Measurements from ENCODE around the gene BCORL1.

BCORL1 gene

DNA sequence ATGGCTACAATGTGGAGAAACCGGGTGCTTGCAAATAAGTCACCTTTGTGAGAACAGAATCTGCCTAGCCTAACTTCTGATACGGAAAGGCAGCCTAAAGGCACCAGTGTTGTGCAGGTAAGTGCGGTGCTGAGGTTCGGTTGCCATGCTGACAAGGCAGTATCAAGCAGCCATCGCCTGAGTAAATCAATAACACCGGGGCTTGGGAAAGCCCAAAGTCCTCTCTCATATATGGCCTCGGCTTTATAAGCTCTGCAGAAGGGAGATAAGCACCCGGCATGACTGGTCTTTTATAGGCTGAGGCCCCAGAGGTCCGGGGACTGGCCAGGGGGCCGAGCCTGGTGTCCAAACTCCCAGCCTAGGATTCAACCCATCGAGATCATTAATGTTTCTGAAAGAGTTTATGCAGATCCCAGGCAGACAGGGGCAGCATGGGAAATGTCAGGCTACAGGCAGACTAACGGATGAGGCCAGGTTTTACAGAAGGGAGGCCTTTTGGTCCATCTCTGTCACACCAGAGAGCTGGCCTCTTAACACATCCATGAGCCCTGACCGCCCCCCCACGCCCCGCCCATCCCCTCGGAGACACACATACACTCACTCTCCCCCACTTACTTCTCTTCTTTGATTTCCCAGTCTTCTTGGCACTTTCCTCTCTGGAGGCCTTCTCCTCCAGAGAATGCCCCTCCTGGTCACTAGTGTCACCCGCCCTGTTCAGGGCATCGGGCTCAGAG lies 89.3 kb downstream of the BCORL1 start:
- DNase-seq (ENCODE audit: low read depth) = no peak

DNA sequence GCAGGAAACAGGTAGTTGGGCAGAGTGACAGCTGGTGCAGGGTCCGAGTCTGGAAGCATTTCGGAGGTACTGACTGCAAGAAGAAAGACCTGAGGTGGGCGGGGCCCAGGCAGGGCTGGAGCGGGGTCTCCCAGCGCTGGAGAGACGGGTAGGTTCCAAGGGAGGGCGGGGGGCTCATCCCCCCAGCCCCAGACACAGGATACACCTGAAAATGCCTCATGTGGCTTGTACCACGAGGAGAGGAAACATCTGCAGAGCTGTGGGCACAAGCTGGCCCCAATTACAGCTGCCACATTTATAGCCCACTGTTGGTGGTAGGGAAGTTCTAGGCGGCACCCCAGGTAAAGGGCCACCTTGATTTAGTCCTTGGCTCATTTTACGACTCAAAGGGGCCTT lies 89.9 kb downstream of the BCORL1 start:
- DNase-seq (ENCODE audit: low read depth) = no peak

DNA sequence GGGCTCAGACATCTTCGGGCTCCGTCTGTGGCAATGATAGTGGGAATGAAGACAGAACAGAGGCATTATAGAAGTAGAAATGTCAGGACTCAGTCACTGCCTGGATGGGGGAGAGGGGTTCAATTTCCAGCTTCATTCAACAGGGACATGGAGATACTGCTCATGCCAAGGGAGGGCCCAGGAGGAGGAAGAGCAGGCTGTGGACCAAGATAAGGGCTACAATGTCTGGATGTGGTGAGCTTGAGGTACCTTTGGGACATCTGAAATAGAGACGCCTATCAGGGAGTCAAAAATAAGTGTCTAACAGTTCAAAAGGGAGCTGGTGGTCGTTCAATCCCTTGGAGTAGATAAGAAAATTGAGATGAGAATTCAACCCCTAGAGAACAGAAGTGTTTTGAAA lies 93.3 kb downstream of the BCORL1 start:
- DNase-seq (ENCODE audit: low read depth) = no peak

DNA sequence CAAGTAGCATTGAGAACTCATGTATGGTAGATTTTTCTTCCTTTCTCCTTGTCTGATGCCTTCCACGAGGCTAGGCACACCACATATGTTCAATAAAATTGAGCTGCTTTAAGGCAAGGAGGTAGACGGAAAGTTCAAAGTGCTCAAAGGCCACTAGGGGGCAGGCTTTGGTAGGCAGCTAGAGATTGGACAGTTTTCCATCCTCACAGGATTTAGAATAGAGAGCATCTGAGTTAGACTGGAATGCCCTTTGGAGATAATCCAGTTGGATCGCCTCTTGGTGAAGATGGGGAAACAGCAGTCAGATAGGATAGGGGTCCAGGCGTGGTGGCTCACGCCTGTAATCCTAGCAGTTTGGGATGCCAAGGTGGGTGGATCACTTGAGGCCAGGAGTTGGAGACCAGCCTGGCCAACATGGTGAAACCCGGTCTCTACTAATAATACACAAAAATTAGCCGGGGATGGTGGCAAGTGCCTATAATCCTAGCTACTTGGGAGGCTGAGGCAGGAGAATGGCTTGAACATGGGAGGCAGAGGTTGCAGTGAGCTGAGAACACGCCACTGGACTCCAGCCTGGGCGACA lies 97.5 kb downstream of the BCORL1 start:
- peak; percentile 69 for DNase-seq (ENCODE audit: low read depth)

DNA sequence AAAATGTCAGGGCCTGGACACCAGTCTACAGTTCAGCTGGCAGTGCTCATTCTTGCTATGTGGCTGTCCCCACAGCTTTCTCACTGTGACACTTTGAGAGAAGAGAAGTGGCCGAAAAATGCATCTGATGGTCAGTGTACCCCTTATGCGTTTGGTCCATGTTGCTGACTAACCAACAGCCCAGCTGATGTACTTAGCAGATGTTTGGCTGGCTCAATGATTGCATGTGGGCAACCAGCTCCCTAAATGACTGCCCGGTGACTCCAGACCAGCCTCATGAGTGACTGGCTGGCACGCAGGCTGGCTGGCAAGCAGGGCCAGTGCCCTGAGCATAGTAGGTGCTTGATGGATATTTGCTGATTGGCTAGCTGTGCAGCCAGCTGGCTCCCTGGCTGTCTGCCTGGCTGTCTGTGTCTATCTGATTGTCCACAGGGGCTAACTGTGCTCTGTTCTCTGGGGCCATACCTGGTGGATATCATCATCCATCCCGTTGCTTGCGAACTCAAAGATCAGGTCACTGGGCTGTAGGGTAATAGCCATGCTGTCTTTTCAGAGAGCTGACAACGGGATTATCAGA lies 98.4 kb downstream of the BCORL1 start:
- no peak for DNase-seq (ENCODE audit: low read depth)

- no peak for DNase-seq (ENCODE audit: low read depth)
Observed at GRCh38 chrX:130081421-130082045, 99.1 kb downstream of the BCORL1 start.

DNA sequence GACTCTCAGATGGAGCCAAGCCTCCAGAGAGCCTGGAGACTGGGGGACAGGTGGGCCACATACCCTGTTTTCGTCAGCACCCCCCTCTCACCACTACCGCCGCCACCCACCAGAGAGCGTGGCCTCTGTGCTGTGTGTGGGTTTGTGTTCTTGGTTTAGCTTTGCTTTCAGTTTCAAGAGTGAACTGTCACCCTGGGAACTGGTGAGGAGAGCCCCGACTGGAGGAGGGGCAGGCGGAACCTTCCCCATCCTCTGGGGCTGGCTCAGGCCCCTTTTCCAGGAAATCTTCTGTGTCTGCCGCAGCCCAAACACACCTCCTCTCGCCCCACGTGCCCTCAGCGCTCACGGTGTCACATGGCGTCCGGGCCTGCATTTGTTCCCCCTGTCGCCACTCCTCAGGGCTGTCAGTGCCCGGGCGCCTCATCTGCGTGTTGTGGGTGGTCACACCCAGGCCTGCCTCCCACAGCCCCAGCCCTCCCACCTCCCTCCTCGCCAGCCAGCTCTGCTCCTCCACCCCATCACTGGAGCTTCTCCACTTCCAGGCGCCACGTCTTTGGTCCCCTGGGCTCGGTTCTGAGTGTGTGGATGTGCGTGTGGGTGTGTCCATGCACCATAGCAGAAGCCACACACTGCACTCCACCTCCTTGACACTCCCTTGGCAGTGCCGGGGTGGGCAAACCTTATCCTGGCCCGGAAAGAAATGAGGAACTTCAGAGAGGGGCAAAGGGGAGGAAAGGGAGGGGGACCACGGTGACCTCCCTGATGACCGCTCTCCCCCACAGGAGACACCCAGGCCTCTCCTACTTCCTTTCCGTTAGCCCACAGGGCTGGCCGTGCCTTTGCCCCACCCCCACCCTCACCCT lies 100.0 kb downstream of the BCORL1 start:
- no peak for DNase-seq (ENCODE audit: low read depth)

DNA sequence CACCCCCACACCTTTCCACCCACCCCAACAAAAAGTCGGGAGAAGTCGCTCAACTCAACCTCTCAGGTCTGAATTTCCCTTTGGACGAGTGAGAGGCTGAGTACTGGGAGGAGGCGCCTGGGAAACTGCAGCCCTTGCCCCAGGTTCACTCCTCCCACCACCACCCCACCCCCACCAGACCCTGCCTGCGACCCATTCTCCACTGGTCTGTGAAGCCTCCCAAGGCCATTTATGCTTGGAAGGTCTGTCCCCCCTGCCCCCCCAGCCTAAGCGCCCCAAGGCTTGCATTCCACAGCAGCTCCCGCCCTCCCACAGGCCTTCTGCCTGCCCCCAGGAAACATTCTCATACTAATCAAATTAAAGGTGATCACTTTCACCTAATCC lies 100.7 kb downstream of the BCORL1 start:
- DNase-seq (ENCODE audit: low read depth) = no peak

- no peak for DNase-seq (ENCODE audit: low read depth)
Observed at GRCh38 chrX:130083656-130084382, 101.4 kb downstream of the BCORL1 start.

GRCh38 chrX:130084631-130085237 lies 102.3 kb downstream of the BCORL1 start:
- DNase-seq (ENCODE audit: low read depth) = no peak

GRCh38 chrX:130085551-130086446 lies 103.4 kb downstream of the BCORL1 start:
- no peak for DNase-seq (ENCODE audit: low read depth)

DNA sequence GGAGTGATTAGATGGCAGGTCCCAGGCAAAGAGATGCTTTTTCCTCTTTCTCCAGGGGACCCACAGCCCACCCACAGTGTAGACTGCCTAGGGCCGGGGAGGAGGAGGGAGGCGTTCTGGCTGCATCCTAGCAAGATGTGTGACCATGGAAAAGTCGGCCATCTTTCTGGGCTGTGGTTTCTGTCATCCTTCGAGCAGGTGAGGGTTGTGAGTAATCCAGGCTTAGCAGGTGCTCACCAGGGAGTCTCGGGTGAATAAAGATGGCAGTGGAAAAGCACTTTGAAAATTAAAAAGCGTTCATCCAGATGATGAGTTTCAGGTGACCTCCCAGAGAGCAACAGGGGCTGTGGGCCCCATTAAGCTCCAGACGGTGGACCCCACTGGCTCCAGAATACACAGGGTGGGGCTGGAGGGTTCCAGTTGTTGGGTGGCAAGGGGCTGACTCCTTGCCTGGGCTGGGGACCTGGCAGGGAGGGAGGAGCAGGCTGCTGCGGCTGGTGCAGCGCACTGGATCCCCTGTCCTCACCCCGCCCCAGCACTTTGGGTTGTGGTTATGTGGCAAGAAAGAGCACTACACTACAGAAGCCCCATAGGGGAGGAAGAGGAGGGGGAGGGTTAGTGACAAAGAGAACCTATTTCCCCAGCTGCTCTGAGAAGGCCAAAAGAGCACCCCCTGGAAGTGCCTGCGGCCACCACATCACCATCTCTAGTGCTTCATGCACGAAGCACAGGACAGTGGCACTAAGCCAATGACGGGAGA lies 104.2 kb downstream of the BCORL1 start:
- no peak for DNase-seq (ENCODE audit: low read depth)

DNA sequence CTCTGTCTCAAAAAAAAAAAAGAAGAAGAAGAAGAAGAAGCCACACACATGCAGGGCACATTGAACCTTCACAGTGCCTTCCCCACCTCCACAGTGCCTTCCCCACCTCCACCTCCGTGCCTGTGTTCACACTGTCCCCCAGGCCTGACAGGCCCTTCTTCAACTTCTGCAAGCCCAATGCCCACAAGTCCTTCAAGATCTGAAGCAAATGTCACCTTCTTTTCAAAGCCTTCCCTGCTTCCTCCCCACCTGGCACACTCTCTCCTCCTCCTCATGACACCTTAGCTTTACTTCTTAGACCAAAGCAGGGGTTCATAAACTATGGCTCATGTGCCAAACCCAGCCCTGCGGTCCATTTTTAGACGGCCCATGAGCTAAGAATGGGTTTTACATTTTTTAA lies 107.9 kb downstream of the BCORL1 start:
- DNase-seq (ENCODE audit: low read depth) = no peak

- no peak for DNase-seq (ENCODE audit: low read depth)
Observed at GRCh38 chrX:130091980-130092522, 109.6 kb downstream of the BCORL1 start.

GRCh38 chrX:130093271-130093670 lies 110.8 kb downstream of the BCORL1 start:
- DNase-seq (ENCODE audit: low read depth) = no peak

- no peak for DNase-seq (ENCODE audit: low read depth)
Observed at GRCh38 chrX:130094696-130095095, 112.3 kb downstream of the BCORL1 start.

DNA sequence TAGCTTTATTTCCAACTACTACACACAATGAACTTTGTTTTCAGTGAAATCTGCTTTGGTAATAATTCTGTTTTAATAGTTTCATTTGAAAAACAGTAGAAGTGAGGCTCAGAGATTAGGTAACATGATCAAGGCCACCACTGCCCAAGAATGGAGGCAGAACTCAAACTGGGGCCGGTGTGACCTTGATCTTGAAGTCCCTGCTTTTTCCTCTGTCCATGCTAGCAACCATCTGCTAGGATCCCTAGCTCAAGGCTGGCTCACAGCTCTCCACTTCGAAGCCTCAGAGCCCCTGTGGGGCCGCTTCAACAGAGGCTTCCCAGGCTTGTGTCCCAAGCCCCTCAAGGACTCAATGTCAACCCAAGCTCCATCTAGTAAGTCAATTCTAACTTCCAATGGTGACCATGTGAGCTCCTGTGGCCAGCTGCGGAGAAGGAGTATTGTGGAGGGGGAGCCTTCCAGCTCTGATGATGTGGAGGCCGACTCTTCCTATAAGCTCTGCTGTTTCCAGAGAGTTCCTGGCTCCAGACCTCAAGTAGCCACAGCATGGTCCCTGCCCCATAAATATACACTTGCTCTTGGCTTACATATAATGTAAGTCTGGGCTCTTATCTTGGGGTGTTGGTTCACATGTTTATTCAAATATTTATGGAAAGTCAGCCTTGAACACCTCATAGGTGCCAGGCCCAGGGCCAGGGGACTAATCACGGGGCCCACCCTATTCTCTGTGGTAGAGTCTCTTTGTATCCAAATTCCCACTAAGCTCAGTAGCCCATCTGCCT lies 113.0 kb downstream of the BCORL1 start:
- no peak for DNase-seq (ENCODE audit: low read depth)

GRCh38 chrX:130097507-130098209 lies 115.2 kb downstream of the BCORL1 start:
- no peak for DNase-seq (ENCODE audit: low read depth)
